GM23248 (cell line): ENCODE measurements around the gene HSD11B2. TPM values are rescaled to one million over a fixed set of nuclear protein-coding genes. Genes with fewer than 3 reads are reported as not detected.

Experiments
- DNase-seq: peaks from one replicate; pipeline ENCODE4 v3.0.0-alpha.2; 2015
- H2AFZ ChIP-seq: fragments of 200-600 bp; sonication (generic); 2 replicates; pipeline ENCODE4 v1.6.1; 2016; ENCODE audit warnings: antibody characterized with exemption
- H3F3A ChIP-seq: fragments of 200-600 bp; sonication (generic); 2 replicates; pipeline ENCODE4 v1.6.1; 2016; ENCODE audit warnings: mild to moderate bottlenecking, antibody characterized with exemption, mixed run types; ENCODE audit not compliant: insufficient read depth
- H3K27ac ChIP-seq: fragments of 200-600 bp; sonication (generic); 2 replicates; pipeline ENCODE4 v1.5.1; 2016; ENCODE audit warnings: mild to moderate bottlenecking
- H3K27me3 ChIP-seq: fragments of 200-600 bp; sonication (generic); replicated peaks from 2 replicates; pipeline ENCODE4 v1.6.1; 2016; ENCODE audit warnings: mild to moderate bottlenecking; ENCODE audit not compliant: insufficient read depth
- H3K36me3 ChIP-seq: fragments of 200-600 bp; sonication (generic); 2 replicates; pipeline ENCODE4 v1.6.1; 2016; ENCODE audit warnings: low read depth, mild to moderate bottlenecking
- H3K4me1 ChIP-seq: fragments of 200-600 bp; sonication (generic); 2 replicates; pipeline ENCODE4 v1.6.1; 2016; ENCODE audit warnings: mild to moderate bottlenecking; ENCODE audit not compliant: insufficient read depth
- H3K4me2 ChIP-seq: fragments of 200-600 bp; sonication (generic); one replicate; pipeline ENCODE4 v1.6.1; 2016; ENCODE audit warnings: mild to moderate bottlenecking; ENCODE audit not compliant: unreplicated experiment
- H3K4me3 ChIP-seq: fragments of 200-600 bp; sonication (generic); 2 replicates; pipeline ENCODE4 v1.5.1; 2016; ENCODE audit warnings: mild to moderate bottlenecking
- H3K79me2 ChIP-seq: fragments of 200-600 bp; sonication (generic); 2 replicates; pipeline ENCODE4 v1.6.1; 2016; ENCODE audit warnings: mild to moderate bottlenecking; ENCODE audit not compliant: insufficient read depth
- H3K9ac ChIP-seq: fragments of 200-600 bp; sonication (generic); 2 replicates; pipeline ENCODE4 v1.6.1; 2016; ENCODE audit warnings: mild to moderate bottlenecking
- H3K9me2 ChIP-seq: fragments of 200-600 bp; sonication (generic); 2 replicates; pipeline ENCODE4 v1.6.1; 2016; ENCODE audit warnings: mixed run types, mild to moderate bottlenecking, moderate library complexity; ENCODE audit not compliant: insufficient read depth
- H3K9me3 ChIP-seq: fragments of 200-600 bp; sonication (generic); one replicate; pipeline ENCODE4 v1.6.1; 2017; ENCODE audit warnings: low read depth
- H4K20me1 ChIP-seq: fragments of 200-600 bp; sonication (generic); 2 replicates; pipeline ENCODE4 v1.6.0; 2016; ENCODE audit not compliant: insufficient read depth
- EZH2 ChIP-seq: fragments of 200-600 bp; sonication (generic); IDR thresholded peaks from 2 replicates; pipeline ENCODE4 v1.6.1; 2018; ENCODE audit warnings: antibody characterized with exemption, mild to moderate bottlenecking; ENCODE audit not compliant: insufficient read depth, poor library complexity, severe bottlenecking
- EZH2phosphoT487 ChIP-seq: fragments of 200-600 bp; sonication (generic); IDR thresholded peaks from 2 replicates; pipeline ENCODE4 v1.6.1; 2018; ENCODE audit warnings: antibody characterized with exemption, moderate library complexity, mild to moderate bottlenecking, low read depth; ENCODE audit not compliant: insufficient read depth
- WGBS, 2 experiments: methylation state at CpG; one replicate each; pipeline ENCODE4 v1.1.6; 2015 to 2017; ENCODE audit warnings: low lambda C conversion rate in 2 of 2, low coverage in 1 of 2; ENCODE audit errors: missing lambda C conversion rate in 2 of 2; 5-methylcytosine and 5-hydroxymethylcytosine counted together
- in situ Hi-C: fragments of 300-500 bp; cut with MboI; formaldehyde crosslinking; loops from 2 replicates; pipeline ENCODE4 v1.15.0; 2020
- polyA plus RNA-seq: library from polyadenylated mRNA; unstranded; fragments of >200 nt; fragmentation: Nextera tagmentation; extraction: Ambion mirVana; gene quantifications from 2 replicates; pipeline ENCODE4 v1.2.1, GENCODE V29; 2016
- total RNA-seq: library from RNA; depleted of rRNA; stranded (reverse); fragments of >200 nt; shearing (Covaris generic); gene quantifications from 2 replicates; pipeline ENCODE4 v1.2.3, GENCODE V29; 2014

HSD11B2 gene
- total and polyA plus RNA-seq, 2 experiments from 2014 or later: 0.36 TPM; not detected in 1

DNA sequence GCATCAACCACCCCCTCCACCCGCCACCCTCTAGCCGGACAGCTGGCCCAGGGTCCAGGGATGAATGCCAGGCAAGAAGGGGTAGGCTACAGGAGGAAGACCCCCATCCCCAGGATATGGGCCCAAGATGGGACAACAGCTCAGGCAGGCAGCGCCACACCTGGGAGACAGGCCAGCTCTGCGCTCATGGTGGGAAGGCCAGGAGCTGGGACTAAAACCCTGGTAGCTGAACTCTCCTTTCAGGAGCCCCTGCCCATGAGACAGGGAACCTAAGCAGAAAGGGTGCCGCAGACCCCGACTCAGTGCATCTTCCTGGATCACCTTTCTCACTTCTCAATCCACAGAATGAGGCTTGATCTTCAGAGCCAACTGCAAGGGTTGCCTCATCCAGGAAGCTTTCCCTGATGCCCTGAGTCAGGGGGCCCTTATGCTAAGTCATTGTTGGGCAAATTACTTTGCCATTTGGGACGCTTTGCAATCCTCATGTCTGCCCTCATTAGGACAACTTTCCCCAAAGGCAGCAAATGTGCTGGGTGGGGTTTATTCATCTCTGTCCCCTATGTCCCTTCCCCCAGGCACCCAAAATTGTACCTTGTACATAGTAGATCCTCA lies 23.6 kb upstream of the HSD11B2 start:
- WGBS, 2 experiments: 49 to 53% methylated on average over 7 of the region's 7 CpGs
- Histone ChIP-seq H3K9ac (peak overlapping the region; percentile 80), H3K79me2 (peaks cover 14% of the 10 kb centered on the region), H3K4me3 (peak overlapping the region; percentile 7; the same call in 1 of the 2 replicates), H3K9me3 (no peaks in the 10 kb centered on the region), H3F3A (peaks cover 36% of the 10 kb centered on the region), H3K4me1 (peaks cover 37% of the 10 kb centered on the region), H4K20me1 (no peaks in the 10 kb centered on the region), H3K36me3 (no peaks in the 10 kb centered on the region), H3K27me3 (no peaks in the 10 kb centered on the region), H2AFZ (peak overlapping the region; percentile 6; the same call in 1 of the 2 replicates), H3K4me2 (peak overlapping the region; percentile 57), H3K9me2 (no peaks in the 10 kb centered on the region), H3K27ac (peak overlapping the region; percentile 94)
- TF ChIP-seq EZH2 (no peak), EZH2phosphoT487 (no peak)
- peak; percentile 88 for DNase-seq
- in situ Hi-C loops: no loop called here

DNA sequence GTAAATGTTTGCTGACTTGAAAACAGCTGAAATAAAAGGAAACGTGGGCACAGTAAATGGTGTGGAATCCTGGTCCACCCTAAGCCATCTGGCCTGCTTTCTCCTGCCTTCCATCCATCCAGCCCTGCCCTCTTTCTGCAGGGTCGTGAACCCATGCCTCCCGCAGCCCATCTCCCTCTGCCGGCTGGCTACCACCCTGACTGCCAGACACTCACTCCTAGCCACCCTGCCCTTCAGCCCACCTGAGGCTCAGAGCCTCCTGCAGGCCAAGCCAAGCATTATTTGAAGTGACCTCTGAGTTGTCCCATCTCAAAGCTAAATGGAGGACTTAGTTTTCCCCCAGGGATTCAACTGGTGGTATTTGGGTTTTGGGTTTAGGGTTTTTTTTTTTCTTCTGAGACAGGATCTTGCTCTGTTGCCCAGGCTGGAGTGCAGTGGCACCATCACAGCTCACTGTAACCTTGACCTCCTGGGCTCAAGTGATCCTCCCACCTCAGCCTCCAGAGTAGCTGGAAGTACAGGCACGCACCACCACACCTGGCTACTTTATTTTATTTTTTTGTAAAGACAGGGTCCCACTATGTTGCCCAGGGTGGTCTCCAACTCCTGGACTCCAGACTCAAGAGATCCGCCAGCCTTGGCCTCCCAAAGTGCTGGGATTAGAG lies 23.0 kb upstream of the HSD11B2 start:
- 41 to 42% methylated on average over 6 of the region's 6 CpGs for WGBS, 2 experiments
- Histone ChIP-seq H4K20me1 (no peaks in the 10 kb centered on the region), H3K4me3 (no peak overlapping the region)

DNA sequence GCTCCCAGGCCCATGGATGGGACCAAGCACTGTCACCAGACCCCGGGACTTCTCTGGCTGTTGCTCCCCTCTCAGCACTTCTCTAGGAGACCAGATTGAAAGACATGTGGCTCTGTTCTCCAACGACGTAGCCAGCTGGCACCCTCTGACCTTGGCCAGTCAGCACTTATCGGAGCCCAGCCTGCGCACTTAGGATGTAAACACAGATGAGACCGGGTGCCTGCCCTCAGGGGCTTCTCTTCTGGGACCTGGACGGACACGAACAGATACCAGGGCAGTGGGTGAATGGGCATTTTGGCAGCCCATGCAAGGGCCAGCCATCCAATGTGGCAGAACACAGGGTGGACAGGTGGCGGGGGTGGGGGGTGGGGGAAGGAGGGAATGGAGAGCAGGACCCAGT lies 21.3 kb upstream of the HSD11B2 start:
- TF ChIP-seq EZH2: no peak
- no peak for TF ChIP-seq EZH2phosphoT487
- Histone ChIP-seq H3K27ac (no peak overlapping the region), H3K36me3 (no peaks in the 10 kb centered on the region), H3K4me3 (no peak overlapping the region), H3K79me2 (peaks cover 15% of the 10 kb centered on the region), H3F3A (peaks cover 38% of the 10 kb centered on the region), H3K9me3 (no peaks in the 10 kb centered on the region), H4K20me1 (no peaks in the 10 kb centered on the region), H3K4me2 (no peak overlapping the region), H3K9me2 (no peaks in the 10 kb centered on the region), H3K4me1 (peaks cover 41% of the 10 kb centered on the region), H3K27me3 (no peaks in the 10 kb centered on the region), H3K9ac (no peak overlapping the region), H2AFZ (no peak overlapping the region)
- in situ Hi-C loops: no loop called here
- 63 to 68% methylated on average over 8 to 9 of the region's 9 CpGs for WGBS, 2 experiments
- DNase-seq: no peak

More for the DNA sequence above, 23.0 kb upstream of the HSD11B2 start:
- Histone ChIP-seq H3K36me3 (no peaks in the 10 kb centered on the region), H3K4me1 (peaks cover 37% of the 10 kb centered on the region), H3K27ac (peak overlapping the region; percentile 94), H3K79me2 (peaks cover 14% of the 10 kb centered on the region), H3K9ac (peak overlapping the region; percentile 80), H3F3A (peaks cover 40% of the 10 kb centered on the region), H2AFZ (0 out of 2 replicates have a peak overlapping the region, but pooled peaks have one; percentile 6), H3K9me2 (no peaks in the 10 kb centered on the region), H3K4me2 (peak overlapping the region; percentile 57), H3K27me3 (no peaks in the 10 kb centered on the region), H3K9me3 (no peaks in the 10 kb centered on the region)
- no peak for TF ChIP-seq EZH2phosphoT487
- TF ChIP-seq EZH2: no peak
- in situ Hi-C loops: no loop called here
- DNase-seq: no peak

DNA sequence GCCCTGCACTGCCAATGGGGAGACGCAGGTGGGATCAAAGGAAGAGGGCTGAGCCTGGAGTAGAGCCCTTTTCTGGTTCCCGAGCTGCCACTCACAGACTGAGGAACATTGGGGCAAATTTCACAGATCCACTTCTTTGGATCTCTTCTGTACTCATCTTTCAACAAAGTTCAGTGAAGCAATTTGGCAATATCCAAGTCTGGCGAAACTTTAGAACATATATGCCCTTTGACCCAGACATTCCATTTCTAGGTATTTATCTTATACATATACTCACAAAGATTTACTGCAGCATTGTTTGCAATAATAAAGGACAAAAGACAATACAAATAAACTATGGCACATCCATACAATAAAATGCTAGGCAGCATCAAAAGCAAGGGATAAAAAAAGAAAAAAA lies 19.6 kb upstream of the HSD11B2 start:
- Histone ChIP-seq H3K79me2 (peaks cover 18% of the 10 kb centered on the region), H3K4me3 (no peak overlapping the region), H3K9ac (no peak overlapping the region), H4K20me1 (no peaks in the 10 kb centered on the region), H3F3A (peaks cover 22% of the 10 kb centered on the region), H2AFZ (no peak overlapping the region), H3K27me3 (no peaks in the 10 kb centered on the region), H3K4me1 (peaks cover 29% of the 10 kb centered on the region), H3K36me3 (no peaks in the 10 kb centered on the region), H3K9me3 (no peaks in the 10 kb centered on the region), H3K4me2 (no peak overlapping the region), H3K9me2 (no peaks in the 10 kb centered on the region), H3K27ac (no peak overlapping the region)
- no peak for TF ChIP-seq EZH2
- TF ChIP-seq EZH2phosphoT487: no peak
- 96% methylated on average over 3 of the region's 3 CpGs for WGBS, 2 experiments
- DNase-seq: no peak
- in situ Hi-C loops: no loop called here
